ENCODE results near the gene MYT1.

DNA sequence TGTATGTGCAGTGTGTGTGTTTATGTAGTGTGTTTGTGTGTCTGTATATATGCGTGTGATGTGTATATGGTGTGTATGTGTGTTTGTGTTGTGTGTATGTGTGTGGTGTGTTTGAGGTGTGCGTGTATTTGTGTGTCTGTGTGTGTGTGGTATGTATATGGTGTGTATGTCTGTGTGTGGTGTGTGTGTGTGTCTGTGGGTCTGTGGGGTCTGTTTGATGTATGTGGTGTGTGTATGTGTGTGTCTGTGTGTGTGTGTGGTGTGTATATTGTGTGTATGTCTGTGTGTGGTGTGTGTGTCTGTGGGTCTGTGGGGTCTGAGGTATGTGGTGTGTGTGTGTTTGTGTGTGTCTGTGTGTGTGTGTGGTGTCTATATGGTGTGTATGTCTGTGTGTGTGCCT is 10.8 kb upstream of the MYT1 start:
- TF ChIP-seq, protein P1, sequence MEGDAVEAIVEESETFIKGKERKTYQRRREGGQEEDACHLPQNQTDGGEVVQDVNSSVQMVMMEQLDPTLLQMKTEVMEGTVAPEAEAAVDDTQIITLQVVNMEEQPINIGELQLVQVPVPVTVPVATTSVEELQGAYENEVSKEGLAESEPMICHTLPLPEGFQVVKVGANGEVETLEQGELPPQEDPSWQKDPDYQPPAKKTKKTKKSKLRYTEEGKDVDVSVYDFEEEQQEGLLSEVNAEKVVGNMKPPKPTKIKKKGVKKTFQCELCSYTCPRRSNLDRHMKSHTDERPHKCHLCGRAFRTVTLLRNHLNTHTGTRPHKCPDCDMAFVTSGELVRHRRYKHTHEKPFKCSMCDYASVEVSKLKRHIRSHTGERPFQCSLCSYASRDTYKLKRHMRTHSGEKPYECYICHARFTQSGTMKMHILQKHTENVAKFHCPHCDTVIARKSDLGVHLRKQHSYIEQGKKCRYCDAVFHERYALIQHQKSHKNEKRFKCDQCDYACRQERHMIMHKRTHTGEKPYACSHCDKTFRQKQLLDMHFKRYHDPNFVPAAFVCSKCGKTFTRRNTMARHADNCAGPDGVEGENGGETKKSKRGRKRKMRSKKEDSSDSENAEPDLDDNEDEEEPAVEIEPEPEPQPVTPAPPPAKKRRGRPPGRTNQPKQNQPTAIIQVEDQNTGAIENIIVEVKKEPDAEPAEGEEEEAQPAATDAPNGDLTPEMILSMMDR (conservative IDR thresholded peaks at IDR 0.05 in 1 of 2, IDR thresholded peaks at IDR 0.05 in 1 of 2; ENCODE audit: low read depth in 1 of 2, low read length in 2 of 2) = no peak
- TF ChIP-seq EZH2 (IDR thresholded peaks at IDR 0.05; ENCODE audit: low read length, missing control alignments) = no peak
